GM18873 (cell line): ENCODE results near the gene HPRT1.
A peak's percentile ranks its signal among the peaks of the same experiment; 100 is the strongest.
"Not testable (repeated sequence)": the region's sequence is repeated elsewhere in the genome, so short reads cannot be mapped to it uniquely, and the experiment has no call there.

Experiments used
- ATAC-seq: cut with Tn5 transposase; IDR thresholded peaks from one replicate; pipeline ENCODE4 v1.9.1; 2021; ENCODE audit warnings: mild to moderate bottlenecking, moderate library complexity, moderate number of reproducible peaks; ENCODE audit not compliant: unreplicated experiment, low FRiP score

The HPRT1 gene, protein sequence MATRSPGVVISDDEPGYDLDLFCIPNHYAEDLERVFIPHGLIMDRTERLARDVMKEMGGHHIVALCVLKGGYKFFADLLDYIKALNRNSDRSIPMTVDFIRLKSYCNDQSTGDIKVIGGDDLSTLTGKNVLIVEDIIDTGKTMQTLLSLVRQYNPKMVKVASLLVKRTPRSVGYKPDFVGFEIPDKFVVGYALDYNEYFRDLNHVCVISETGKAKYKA

GRCh38 chrX:134460005-134460861, at the start of gene HPRT1:
Gene HPRT1 (plus strand): TSS chrX:134460165. CDS start chrX:134460312, 147 bp downstream.
- ATAC-seq: peak; percentile 79

- no peak for ATAC-seq
Measured at GRCh38 chrX:134416087-134416486, 43.9 kb upstream of the HPRT1 start.

DNA sequence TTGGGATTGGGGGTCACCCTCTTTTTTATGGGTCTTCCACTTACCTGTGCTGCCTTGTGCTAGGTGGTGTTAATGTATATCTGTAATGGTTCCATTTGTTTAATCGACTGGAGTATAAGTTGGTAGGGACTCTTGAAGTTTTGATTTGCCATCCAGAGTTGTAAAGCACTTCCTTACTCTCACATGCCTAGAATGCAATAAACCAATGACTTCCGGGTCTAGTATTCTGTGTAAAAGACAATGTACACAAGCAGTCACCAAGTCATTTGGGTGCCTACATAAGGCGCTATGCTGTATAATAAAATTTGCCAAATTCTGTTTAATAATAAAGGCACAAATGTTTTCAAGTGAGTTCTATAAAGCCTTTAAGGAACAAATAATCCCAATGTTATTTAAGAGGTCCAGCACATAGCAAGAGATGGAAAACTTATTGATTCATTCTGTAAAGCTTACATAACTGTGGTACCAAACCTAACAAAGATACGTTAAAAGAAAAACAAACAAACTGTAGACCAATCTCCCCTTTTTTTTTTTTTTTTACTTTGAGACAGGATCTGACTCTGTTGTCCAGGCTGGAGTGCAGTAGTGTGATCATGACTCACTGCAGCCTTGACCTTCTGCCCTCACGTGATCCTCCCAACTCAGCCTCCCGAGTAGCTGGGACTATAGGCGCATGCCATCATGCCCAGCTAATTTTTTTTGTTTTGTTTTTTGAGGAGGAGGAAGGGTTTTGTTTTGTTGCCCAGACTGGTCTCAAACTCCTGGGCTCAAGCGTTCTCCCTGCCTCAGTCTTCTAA, 41.5 kb upstream of the HPRT1 start:
- ATAC-seq: no peak

DNA sequence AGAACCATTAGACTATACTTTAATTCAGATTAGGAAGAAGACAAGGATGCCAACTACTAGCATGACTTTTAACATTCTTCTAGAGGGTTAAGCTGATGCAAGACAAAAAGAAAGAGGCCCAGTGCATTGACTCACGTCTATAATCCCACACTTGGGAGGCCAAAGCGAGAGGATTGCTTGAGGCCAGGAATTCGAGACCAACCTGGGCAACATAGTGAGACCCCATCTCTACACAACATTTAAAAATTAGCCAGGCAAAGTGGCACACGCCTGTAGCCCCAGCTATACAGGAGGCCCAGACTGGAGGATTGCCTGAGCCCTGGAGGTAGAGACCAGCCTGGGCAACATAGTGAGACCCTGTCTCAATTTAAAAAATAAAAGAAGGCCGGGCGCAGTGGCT, 40.2 kb upstream of the HPRT1 start:
- ATAC-seq: no peak

GRCh38 chrX:134423606-134424005, 36.4 kb upstream of the HPRT1 start:
- ATAC-seq: no peak

- no peak for ATAC-seq
Measured at GRCh38 chrX:134426281-134426680, 33.7 kb upstream of the HPRT1 start.

- ATAC-seq: no peak
Measured at GRCh38 chrX:134431894-134432293, 28.1 kb upstream of the HPRT1 start.

- ATAC-seq: no peak
Measured at GRCh38 chrX:134435894-134436293, 24.1 kb upstream of the HPRT1 start.

DNA sequence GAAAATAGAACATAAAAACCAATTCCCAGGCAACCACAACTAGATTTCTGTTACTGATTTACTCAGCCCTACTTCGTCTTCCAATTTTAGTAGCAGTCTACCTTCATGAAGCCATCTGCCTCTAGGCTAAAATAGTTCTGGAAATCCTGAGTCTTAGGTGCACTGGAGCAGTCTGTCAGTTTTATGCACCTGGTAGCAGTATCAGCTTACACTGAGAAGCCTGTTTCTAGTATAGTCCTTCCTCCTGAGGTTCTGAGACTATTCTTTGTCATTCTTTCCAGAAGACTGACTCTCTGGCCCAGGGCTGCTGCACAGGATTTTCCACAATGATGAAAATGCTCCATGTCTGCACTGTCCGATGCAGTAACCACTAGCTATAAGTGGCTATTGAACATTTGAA, 16.9 kb upstream of the HPRT1 start:
- no peak for ATAC-seq

DNA sequence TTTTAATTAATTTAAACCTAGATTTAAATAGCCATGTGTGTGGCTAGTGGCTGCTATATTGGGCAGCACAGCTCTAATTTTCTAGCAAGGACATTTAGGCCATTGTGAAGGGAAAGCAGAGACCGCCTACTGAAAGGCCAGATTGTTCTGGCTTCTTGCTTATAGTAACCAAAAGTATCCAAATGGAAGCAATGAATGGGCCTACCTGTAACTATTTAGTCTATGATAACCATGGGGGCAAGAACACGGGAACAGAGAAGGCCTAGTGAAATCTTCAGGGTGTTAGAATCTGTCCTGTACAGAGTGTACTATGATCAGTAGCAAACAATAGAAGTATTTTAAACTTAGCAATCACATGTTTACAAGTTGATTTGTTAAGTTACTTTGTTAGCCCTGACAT, 16.5 kb upstream of the HPRT1 start:
- no peak for ATAC-seq

- ATAC-seq: no peak
Measured at GRCh38 chrX:134444681-134445080, 15.3 kb upstream of the HPRT1 start.

- ATAC-seq: no peak
Measured at GRCh38 chrX:134452596-134452995, 7.4 kb upstream of the HPRT1 start.

DNA sequence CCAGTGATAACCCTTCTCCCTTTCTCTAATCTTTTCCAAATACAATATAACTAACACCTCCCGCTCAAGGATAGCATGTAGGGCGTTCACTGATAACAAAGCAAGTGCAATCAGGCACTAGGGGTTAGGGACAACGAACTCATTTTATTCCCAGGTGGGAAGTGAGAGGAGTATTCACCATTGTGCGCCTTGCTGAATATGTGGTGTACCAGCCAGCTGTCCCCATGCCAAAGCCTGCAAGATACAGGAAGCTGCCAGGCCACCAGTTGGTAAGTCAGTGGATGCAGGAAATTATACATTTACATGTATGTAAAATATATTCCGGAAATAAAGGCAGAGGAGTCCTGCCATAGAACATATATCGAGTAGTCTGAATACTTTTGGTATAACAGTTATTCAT, 6.3 kb upstream of the HPRT1 start:
- no peak for ATAC-seq

GRCh38 chrX:134454506-134454905, 5.5 kb upstream of the HPRT1 start:
- ATAC-seq: no peak

GRCh38 chrX:134457708-134458107, 2.3 kb upstream of the HPRT1 start:
- ATAC-seq: no peak

DNA sequence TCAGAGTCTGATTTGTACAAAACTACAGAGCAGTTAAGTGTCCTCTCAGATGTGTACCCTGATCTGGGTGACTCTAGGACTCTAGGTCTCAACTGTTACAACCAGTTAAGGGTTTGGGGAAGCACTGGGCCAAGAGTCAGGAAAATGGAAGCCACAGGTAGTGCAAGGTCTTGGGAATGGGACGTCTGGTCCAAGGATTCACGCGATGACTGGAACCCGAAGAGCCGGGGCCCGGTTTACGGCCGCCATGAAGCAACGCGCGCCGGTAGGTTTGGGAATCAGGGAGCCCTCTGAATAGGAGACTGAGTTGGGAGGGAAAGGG, 321 bp upstream of the HPRT1 start:
- no peak for ATAC-seq

DNA sequence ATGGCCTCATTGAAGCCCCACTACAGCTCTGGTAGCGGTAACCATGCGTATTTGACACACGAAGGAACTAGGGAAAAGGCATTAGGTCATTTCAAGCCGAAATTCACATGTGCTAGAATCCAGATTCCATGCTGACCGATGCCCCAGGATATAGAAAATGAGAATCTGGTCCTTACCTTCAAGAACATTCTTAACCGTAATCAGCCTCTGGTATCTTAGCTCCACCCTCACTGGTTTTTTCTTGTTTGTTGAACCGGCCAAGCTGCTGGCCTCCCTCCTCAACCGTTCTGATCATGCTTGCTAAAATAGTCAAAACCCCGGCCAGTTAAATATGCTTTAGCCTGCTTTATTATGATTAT, 876 bp downstream of the HPRT1 start:
- no peak for ATAC-seq

DNA sequence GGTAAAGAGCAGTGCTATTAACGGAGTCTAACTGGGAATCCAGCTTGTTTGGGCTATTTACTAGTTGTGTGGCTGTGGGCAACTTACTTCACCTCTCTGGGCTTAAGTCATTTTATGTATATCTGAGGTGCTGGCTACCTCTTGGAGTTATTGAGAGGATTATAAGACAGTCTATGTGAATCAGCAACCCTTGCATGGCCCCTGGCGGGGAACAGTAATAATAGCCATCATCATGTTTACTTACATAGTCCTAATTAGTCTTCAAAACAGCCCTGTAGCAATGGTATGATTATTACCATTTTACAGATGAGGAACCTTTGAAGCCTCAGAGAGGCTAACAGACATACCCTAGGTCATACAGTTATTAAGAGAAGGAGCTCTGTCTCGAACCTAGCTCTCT, 1.5 kb downstream of the HPRT1 start:
- ATAC-seq: no peak

GRCh38 chrX:134462927-134463326, 3.0 kb downstream of the HPRT1 start:
- ATAC-seq: no peak

GRCh38 chrX:134464453-134464852, 4.5 kb downstream of the HPRT1 start:
- not testable (repeated sequence) for ATAC-seq

- no peak for ATAC-seq
Measured at GRCh38 chrX:134469486-134469885, 9.5 kb downstream of the HPRT1 start.
